Measurements from ENCODE around the gene ALDH16A1.
A peak's percentile ranks its signal among the peaks of the same experiment; 100 is the strongest.

The ALDH16A1 gene

DNA sequence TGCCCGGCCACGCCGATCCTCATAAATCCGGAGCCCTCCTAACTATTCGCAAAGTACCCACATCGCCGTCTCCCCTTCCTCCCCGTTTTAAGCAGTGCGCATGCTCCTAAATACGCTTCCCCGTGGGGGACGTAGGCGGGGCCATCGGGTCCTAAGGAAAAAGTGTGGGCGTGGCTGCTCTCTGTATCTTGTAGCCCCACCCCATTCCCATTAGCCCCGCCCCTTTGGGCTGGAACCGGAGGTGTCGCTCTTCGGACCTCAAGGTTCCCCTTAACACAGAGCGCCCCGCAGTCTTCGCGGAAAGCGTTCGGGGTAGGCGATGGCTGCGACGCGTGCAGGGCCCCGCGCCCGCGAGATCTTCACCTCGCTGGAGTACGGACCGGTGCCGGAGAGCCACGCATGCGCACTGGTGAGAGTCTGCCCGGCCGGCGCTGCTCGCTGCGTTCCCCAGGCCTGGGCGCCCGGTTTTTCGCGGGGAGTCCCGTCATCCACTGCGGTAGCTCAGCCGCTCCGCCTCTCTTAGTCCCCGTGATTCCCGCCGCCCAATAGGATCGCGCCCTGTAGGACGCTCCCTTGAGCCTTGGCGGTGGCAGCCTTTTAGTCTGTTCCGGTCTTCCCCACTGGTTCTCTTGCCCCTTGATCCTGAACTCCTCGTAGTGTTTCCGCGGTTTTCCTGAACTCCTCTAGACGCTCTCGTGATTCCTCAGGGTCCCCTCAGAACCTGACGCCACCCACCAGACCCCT lies at the start of gene ALDH16A1:
Gene ALDH16A1 (plus strand): TSS at position 213 of the 744 bp plus-strand sequence. CDS start 107 bp downstream, at position 320.
- DNase-seq: peak; percentile 97

DNA sequence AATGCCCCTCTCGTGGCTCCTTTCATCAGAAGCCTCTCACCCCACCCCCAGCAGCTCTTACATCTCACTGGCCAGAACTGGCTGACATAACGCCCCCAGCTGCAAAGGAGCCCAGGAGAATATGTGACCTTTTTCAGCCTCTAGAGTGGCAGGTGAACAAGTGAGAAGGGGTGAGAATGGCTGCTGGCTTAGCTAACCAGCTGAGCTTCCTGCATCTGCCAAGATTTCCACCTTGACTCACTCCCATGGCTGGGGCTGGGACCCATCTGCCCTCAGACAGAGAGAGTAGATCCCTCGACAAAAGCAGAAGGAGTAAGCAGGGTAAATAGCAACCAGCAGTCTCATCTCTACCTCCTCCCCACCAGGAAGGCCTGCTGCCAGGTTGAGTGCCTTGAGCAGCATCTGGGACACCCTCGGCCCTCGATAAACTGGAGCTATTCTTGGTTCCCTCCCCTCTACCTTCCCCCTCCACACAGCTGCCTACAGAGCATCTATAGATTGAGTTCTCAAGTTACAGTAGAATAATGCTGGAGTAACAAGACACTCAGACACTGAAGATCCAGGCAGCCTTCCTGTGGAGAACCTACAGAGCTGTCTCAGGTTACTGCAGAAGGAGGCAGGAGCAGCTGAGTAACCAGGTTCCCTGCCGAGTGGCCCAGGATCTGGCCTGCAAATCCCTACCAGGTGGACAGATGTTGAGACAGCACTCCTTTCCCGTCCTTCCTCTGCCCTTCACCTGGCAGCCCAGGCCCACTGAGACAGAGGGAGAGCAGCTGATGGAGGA lies 49.4 kb upstream of the ALDH16A1 start:
- no peak for DNase-seq

DNA sequence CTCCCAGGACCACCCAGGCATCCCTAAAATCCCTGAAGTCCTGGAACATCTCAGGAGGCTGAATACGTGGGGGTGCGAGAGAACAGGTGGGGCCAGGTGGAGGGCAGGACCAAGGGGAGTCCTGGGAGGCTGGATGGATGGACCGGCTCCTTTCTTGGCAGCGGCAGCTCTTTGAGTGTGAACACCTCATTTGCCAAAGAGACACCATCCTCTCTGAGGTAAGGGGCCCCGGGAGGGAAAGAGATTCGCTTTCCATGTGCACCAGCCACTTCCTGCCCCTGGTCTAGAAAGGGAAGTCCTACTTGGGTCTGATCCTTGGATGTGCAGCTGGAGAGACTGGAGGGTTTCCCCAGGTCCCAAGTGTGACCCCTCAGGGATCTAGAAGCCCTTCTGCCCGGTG lies 45.9 kb upstream of the ALDH16A1 start:
- DNase-seq: no peak

DNA sequence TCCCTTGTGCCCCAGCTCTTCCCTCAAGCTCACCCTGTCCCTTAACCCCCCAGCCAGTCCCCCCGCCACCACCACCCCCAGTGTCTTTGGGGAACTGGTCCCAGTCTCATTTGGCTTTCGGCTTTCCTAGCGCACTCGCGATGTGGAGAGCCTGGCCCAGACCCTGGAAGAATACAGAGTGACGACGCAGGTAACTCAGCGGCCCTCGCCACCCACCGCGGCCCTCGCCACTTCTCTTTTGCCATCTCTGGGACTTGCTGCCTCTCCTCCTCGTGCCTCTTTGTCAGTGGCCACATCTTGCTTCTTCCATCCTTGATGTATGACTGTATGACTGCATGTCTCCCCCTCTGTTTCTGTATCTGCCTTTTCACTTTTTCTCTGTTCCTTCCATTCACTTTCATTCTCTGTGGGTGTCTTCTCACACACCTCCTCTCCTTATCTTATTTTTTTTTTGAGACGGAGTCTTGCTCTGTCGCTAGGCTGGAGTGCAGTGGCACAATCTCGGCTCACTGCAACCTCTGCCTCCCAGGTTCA lies 45.5 kb upstream of the ALDH16A1 start:
- DNase-seq: no peak

DNA sequence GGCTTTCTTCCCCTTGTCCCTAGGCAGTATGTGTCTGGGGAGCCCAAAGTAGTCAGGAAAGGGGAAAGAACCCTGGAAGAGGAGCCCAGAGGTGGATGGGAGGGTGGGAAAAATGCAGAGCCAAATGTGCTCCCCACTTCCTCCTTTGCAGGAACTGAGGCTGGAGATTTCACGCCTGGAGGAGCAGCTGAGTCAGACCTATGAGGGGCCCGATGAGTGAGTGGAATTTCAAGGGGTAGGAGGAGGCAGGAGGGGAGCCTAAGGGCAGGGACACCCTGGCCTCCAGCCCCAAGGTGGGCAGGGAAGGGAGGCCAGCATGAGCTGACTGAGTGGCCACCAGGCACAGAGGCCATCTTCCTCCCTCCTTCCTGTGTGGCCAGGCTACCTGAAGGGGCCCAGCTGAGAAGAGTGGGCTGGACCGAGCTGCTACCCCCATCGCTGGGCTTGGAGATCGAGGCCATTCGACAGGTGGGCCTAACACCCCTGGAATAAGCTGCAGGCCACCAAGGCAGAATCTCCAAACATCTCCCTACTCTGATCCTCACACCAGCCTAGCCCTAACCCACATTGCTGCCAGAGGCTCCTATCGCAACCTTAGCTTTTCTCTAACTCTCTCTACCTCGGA lies 44.1 kb upstream of the ALDH16A1 start:
- no peak for DNase-seq

DNA sequence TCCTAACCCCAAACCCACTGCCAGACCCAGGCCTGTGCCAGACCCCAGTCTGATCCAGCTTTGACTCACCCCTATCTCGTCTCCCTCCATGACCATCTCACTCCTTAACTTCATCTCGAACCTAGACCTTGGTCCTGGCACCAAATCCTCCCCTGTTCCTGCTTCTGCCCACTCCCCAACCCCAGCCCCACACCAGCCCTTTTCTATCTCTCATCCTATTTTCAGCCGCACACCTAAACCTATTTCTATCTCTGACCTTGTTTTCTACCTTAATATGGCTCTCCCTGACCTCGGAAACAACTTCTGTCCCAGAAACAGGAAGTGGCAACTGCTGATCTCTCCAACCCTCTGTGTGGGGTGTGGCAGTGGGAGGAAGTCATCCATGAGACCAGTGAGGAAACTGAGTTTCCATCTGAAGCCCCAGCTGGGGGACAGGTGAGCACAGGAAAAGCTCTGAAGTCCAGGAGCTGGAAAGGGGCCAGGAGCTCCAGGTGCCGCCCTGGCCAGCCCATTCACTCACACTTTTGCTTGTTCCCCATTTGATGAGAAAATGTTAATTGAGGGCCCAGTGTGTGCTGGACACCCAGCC lies 43.5 kb upstream of the ALDH16A1 start:
- DNase-seq: no peak

DNA sequence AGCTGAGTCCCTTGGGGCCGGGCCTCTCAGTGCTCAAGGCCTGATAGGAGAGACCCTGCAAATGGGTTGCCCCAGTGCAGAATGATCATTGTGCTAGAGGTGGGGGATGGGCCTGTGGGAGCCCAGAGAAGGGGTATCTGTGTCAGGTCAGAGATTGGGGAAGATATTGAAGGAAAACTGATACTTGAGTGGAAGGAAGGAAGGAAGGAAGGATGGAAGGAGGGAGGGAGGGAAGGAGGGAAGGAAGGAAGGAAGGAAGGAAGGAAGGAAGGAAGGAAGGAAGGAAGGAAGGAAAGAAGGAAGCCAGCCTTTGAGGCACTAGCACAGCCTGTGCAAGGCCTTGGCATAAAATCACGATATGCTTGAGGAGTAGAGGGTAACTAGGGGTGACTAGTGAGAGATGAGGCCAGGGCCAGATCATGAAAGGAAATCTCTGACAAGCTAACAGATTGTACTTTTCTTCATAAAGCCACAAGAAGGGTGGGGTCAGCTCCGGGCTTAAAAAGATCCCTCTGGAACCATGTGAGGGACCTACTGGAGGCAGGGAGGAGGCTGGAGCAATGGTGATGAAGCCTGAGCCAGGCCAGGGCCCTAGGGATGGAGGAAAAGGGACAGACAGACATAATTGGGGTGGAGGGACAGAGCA lies 41.2 kb upstream of the ALDH16A1 start:
- DNase-seq: no peak

DNA sequence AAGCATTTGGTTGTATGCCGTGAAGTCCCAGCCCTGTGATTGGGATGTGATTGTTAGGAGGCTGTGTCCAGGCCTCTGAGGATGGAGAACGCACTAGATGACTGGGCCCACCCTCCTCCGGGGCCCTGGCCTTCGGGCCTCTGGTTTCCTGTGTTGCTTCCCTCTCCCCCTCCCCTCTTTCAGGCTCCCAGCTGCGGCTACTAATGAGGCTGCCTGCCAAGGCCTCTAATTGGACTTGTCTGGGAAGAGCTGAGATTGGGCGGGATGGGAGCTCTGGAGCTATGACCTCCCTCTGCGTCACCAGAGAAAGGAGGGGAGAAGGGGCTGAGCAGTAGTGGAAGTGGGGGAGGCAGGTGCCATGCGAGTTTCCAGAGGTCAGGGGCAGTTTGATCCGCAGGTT lies 39.7 kb upstream of the ALDH16A1 start:
- DNase-seq: no peak

DNA sequence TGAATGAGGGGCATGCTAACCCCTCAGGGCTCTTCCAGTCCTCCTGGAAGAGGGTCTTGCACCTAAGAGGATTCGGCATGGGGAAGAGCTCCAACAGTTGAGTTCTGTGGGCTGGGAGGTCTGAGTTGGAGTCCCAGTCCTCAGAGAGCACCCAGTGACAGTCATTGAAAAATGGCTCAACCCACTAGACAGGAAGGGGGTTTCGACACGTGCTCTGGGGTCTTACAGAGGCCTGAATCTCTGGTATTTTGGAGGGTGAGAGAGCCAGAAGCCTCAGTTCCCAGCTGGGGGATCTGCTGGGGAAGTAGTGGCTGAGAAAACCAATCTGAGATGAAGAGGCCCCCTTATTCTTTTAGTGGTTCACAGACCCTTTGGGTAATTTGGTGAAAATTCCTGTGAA lies 38.8 kb upstream of the ALDH16A1 start:
- DNase-seq: no peak

DNA sequence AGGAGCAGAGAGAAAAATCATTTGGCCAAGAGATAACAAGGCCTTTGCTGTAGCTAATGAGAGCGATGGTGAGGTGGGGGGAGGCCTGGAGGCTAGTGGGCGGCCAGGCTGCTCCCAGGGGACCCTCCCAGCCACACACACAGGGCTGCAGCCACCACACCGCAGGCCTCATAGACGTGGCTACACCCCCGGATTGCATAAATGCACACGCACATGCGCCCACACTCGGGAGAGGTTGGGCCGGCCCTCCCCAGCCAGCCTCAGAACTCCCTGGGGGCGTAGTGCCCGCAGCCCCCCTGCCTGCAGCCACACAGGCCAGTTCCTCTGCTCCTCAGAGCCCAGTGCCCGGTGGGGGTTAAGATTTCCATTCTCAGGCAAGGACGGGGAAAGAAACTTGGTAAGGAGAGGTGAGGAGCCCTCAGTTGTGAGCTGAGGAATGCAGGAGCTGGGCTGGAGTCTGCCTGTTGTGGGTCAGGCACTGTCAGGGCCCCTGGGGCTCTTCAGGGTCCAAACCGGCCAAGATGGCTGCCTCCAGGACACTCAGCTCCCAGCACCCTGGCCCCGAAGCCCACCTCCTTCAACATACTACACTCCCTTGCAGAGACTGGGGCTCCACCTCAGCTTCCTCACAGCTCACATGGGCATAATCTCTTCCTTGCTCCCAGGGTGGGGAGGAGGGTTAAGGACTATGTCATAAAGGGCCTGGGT lies 37.8 kb upstream of the ALDH16A1 start:
- DNase-seq: no peak

DNA sequence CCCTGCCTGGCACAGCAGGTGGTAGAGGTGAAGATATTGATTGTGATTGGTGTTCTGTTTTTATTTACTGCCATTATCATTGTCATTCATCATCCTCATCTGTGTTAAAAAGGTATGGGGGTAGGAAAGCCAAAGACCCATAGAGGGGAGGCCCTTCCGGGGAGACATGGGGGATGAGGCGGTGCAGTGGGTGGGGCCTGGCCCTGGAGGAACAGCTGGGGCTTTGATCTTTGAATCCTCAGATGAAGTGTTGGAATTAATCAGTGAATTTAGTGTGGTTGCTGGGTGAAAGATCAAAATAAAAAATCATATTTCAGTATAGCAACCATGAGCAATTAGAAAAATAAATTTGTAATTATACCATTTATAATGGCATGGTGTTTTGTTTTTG lies 37.2 kb upstream of the ALDH16A1 start:
- DNase-seq: no peak

DNA sequence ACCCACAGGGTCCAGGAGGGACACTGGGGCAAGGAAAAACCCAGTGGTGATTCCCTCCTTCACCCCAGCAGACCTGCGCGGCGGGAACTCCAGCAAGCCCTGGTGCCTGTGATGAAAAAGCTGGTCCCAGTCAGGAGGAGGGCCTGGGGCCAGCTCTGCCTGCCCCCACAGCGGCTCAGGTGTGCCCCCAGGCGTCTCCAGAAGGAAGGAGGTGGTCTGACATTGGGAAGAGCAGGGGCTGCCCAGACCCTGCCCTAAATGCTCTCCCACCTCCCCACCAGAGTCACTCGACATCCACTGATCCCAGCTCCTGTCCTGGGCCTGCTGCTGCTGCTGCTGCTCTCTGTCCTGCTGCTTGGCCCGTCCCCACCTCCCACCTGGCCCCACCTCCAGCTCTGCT lies 35.9 kb upstream of the ALDH16A1 start:
- no peak for DNase-seq

DNA sequence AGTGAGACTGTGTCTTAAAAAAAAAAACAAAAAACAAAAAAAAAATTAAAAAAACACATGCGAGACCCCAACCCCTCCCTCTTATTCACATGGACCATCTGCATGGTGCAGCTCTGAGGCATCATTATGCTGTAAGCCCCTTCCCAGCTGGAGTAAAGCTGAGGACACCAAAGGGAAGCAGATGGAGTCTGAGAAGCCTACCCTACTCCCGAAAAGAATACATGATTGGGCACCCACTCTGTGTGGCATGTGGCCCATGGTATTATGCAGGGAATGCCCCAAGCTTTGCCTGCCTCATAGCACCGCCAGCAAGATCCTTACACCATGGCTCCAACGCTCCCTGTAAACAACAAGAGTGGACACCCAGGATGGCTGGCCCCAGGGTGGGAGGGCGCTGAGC lies 34.5 kb upstream of the ALDH16A1 start:
- DNase-seq: no peak

DNA sequence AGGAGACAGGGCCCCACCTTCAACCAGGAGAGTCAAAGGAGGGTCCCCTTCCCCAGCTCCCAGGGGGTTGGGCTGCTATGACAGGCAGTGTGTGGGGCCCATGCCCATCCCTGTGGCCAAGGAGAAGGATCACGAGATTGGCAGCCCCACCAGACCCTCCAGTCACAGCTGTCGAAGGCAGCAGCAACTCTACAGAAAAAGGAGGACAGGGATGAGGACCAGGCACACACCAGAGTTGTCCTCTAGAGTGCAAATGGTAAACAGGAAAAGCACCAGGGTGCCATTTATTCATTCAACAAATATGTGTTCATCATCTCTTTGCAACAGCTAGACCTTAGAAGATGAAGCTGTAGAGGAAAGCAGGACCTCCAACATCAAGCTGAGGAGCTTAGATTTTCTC lies 33.9 kb upstream of the ALDH16A1 start:
- no peak for DNase-seq

DNA sequence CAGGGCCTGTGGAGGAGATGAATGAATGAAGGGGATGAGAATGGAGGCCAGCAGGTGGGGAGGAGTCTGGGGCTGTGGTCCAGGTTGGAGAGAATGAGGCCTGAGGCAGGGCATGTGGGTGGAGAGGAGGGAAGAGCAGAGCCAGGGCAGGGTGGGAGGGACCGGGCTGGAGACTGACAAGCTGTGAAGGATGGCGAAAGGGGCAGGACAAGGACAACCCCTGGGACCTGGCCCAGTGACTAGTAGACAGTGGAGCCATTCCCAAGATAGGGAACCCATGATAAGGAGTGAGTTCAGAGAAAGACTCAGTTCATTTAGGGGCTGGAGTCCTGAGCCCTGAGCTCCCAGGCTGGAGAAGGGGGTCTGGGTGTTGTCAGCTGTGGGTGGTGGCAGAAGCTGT lies 32.8 kb upstream of the ALDH16A1 start:
- DNase-seq: no peak

DNA sequence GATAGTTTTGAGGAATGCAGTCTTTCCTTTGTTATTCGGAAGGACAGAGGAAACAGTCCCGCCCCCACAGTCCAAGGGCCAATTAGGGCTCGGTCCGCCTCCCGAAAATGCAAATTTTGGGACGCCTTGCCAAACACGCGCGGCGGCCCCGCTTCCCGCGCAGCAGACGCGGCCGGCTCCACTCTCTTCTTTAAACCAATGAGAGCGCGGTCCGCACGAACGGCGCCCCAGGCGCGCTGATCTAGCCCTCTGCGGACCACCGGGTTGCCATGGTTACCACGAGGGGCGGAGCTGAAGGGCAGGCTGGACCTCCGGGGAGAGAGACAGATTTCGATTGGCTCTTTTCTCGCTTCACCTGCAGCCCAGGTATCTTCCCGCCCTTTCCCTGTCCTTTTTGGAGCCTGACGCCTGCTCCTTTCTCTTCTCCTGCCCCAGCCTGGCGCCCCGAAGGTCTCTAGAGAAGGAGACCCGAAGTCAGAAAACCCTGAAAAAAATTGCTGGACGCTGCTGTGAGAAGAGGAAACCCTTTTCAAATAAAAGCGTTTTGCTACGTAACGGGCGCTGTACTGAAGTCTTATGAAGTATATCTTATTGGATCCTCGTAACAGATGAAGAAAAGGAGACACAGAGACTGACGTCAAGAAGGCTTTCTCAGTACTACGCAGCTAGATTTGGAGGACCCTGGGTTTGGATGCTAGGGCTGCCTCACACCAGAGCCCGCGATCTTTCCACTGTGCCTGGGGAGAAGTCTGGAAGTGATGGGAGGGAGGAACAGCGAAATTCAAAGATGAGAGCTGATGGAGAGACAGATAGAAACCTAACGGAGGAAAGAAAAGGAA lies 31.8 kb upstream of the ALDH16A1 start:
- peak; percentile 38 for DNase-seq

DNA sequence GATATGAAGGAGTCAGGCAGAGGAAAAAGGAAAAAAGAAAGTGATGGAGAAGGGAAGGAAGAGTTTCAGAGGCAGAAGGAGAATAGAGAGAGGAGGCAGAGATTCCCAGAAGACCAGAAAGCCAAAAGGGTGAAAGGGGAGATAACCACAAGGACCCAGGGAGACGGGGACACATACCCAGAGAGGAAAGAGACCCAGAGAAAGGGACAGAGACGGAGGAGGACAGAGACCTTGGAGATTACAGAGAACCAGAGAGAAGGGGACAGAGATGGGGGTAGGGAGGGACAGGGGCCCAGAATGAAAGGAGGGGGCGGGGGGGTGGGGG lies 31.2 kb upstream of the ALDH16A1 start:
- DNase-seq: no peak

DNA sequence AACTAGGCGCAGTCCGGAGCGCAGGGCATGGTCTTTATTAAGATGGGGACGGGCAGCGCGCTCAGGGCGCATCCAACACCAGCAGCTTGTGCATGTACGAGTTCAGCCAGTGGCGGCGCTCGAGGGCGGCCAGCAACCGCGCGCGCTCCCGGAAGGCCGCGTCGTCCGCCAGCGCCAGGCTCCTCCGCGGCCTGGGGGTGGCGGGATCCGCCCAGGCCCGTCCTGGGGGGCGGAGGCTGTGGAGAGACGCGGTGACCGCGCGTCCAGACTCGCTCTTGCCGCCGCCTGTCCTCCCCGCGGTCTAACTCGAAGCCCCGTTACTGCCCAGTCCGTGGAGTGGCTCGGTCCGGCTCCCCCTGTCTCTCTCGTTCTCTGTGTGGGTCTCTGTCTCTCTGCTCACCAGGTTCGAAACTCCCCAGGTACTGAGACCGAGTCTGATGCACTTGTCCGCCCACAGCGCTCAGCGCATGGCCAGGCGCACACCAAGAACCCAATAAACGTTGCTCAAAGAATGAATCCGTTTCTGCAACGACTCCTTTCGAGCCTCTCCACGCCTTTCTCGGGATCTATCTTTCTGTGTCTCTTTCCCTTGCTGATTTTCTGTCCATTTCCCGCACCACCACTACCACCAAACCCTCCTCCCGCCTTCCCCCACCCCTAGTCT lies 30.5 kb upstream of the ALDH16A1 start:
- DNase-seq: peak; percentile 42

DNA sequence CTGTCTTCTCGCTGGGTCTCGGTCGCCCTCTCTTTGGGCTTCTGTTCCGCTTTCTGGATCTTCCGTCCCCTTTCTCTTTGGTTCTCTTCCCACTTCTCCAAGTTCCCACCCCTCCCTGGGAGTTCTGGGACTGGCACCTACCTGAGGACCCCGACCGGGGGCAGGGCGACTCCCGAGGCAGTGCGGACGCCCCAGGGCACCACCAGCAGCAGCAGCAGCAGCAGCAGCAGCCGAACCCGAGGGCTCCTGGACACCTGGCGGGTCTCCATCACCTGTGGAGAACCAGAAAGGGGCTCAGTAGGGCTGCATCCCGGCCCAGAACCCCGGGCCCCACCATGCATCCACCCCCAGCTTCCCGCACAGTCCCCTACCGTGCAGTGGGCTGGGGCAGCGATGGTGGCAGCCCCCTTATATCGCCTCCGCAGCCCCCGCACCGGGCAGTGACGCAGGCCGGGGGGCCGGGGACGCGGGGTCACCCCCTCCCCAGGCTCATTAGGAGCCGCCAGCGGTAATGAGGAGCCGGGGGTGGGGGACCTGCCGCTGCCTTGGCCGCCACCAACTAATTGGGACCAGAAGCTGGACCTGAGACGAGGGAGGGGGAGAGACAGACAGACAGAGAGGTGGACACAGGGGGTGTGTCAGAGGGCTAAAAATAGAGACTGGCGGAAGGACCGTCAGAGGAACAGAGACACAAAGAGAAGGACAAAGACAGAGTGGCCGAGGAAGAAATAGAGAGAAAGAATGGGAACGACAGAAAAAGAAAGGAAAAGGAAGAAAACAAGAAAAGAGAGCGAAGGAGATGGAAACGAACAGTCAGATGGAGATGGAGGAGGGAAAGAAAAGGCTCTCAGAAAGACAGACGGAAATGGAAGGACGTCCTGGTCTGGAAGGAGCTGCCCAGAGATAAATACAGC lies 29.7 kb upstream of the ALDH16A1 start, which contains the start of gene PTH2:
Gene PTH2 (minus strand): TSS at position 371 of the 914 bp plus-strand sequence. CDS start 102 bp downstream, at position 269.
- DNase-seq: no peak

DNA sequence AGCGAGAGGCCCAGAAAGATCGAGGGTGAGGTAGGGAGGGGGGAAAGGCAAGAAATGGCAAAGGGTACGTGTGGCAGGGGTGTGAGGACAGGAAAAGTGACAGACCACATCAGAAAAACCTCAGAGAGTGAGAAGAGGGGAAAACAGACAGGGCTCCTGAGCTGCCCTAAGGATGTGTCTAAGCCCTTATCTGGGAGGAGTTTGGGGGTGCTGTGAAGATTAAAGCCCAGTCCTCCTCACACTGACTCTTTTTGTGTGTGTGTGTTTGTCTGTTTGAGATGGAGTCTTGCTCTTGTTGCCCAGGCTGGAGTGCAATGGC lies 29.1 kb upstream of the ALDH16A1 start:
- DNase-seq: no peak

Measured in activated naive CD4-positive, alpha-beta T cell treated with anti-CD3 and anti-CD28 coated beads, Interleukin-2, amount 50 U/mL, for 16 hours (primary cell).